Activated T-cell treated with anti-CD3 and anti-CD28 coated beads for 4 hours (primary cell): ENCODE measurements around the gene BANF1.
"Not testable (repeated sequence)": the region's sequence is repeated elsewhere in the genome, so short reads cannot be mapped to it uniquely, and the experiment has no call there.

Source experiments
- DNase-seq: peaks from one replicate; pipeline ENCODE4 v3.0.0-alpha.2; 2020

The BANF1 gene

GRCh38 chr11:66011785-66012303, 9.5 kb downstream of the BANF1 start, which contains the start of gene CST6:
CST6 (plus strand) TSS chr11:66012008; CDS start chr11:66012045, 37 bp downstream.
- no peak for DNase-seq

- DNase-seq: no peak
Observed at GRCh38 chr11:66012371-66012945, 10.2 kb downstream of the BANF1 start.

GRCh38 chr11:66012946-66013761, 10.9 kb downstream of the BANF1 start:
- DNase-seq: no peak

GRCh38 chr11:66013762-66014100, 11.4 kb downstream of the BANF1 start:
- no peak for DNase-seq

- no peak for DNase-seq
Observed at GRCh38 chr11:66014804-66015453, 12.6 kb downstream of the BANF1 start.

GRCh38 chr11:66015454-66015881, 13.2 kb downstream of the BANF1 start:
- DNase-seq: no peak

GRCh38 chr11:66015936-66016792, 13.9 kb downstream of the BANF1 start:
- DNase-seq: no peak

GRCh38 chr11:66016793-66017177, 14.5 kb downstream of the BANF1 start:
- DNase-seq: no peak

- DNase-seq: peak; percentile 63
Observed at GRCh38 chr11:66017321-66017720, 15.0 kb downstream of the BANF1 start.

- DNase-seq: no peak
Observed at GRCh38 chr11:66020212-66020611, 17.9 kb downstream of the BANF1 start.

- DNase-seq: no peak
Observed at GRCh38 chr11:66020618-66021357, 18.5 kb downstream of the BANF1 start.

GRCh38 chr11:66022401-66023185, 20.3 kb downstream of the BANF1 start:
- DNase-seq: peak; percentile 78

GRCh38 chr11:66023186-66023440, 20.8 kb downstream of the BANF1 start:
- not testable (repeated sequence) for DNase-seq

- DNase-seq: no peak
Observed at GRCh38 chr11:66026017-66026529, 23.8 kb downstream of the BANF1 start, which contains the start of gene CATSPER1. CATSPER1 (minus strand) TSS chr11:66026479; CDS start chr11:66026379, 100 bp downstream.

GRCh38 chr11:66032957-66033735, 30.8 kb downstream of the BANF1 start:
- no peak for DNase-seq

- no peak for DNase-seq
Observed at GRCh38 chr11:66035653-66036333, 33.5 kb downstream of the BANF1 start.

- DNase-seq: no peak
Observed at GRCh38 chr11:66036334-66036710, 34.0 kb downstream of the BANF1 start.

- DNase-seq: no peak
Observed at GRCh38 chr11:66037327-66037726, 35.0 kb downstream of the BANF1 start.

- no peak for DNase-seq
Observed at GRCh38 chr11:66039765-66040164, 37.5 kb downstream of the BANF1 start.
